Adipocyte (in vitro differentiated cells): ENCODE measurements around the gene KDM6A.
"Not testable (repeated sequence)": the region's sequence is repeated elsewhere in the genome, so short reads cannot be mapped to it uniquely, and the experiment has no call there.

Source experiments
- DNase-seq: peaks from one replicate; pipeline ENCODE4 v3.0.0-alpha.2; 2015; ENCODE audit warnings: low read depth
- H3K27me3 ChIP-seq: replicated peaks from 2 replicates; pipeline ENCODE4 v1.7.0; 2013; ENCODE audit warnings: mild to moderate bottlenecking, low read length, moderate library complexity; ENCODE audit not compliant: control insufficient read depth, insufficient read depth
- H3K36me3 ChIP-seq: 2 replicates; pipeline ENCODE4 v1.7.0; 2013; ENCODE audit warnings: low read length, mild to moderate bottlenecking, moderate library complexity; ENCODE audit not compliant: control insufficient read depth, insufficient read depth, severe bottlenecking
- H3K4me1 ChIP-seq: 2 replicates; pipeline ENCODE4 v1.7.0; 2013; ENCODE audit warnings: mild to moderate bottlenecking, low read length, moderate library complexity; ENCODE audit not compliant: control insufficient read depth, insufficient read depth
- H3K4me3 ChIP-seq: 2 replicates; pipeline ENCODE4 v1.7.0; 2013; ENCODE audit warnings: mild to moderate bottlenecking, low read length, moderate library complexity
- H3K9ac ChIP-seq: 2 replicates; pipeline ENCODE4 v1.7.0; 2013; ENCODE audit warnings: mild to moderate bottlenecking, low read length, moderate library complexity
- H3K9me3 ChIP-seq: 2 replicates; pipeline ENCODE4 v1.7.0; 2013; ENCODE audit warnings: mild to moderate bottlenecking, low read length, moderate library complexity; ENCODE audit not compliant: control insufficient read depth

The KDM6A gene

DNA sequence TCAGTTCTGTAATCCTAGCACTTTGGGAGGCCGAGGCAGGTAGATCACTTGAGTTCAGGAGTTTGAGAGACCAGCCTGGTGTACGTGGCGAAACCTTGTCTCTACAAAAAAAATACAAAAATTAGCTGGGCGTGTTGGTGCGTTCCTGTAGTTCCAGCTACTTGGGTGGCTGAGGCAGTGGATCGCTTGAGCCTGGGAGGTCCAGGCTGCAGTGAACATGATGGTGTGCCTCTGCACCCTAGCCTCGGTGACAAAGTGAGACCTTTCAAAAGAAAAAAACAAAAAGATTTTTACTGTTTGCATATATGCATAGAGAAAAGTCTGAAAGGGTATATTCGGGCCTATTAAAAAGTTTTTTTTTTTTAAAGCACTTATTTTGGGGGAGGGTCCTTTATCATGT, 76.1 kb downstream of the KDM6A start:
- no peaks in the 10 kb centered on the region for H3K27me3 ChIP-seq
- H3K4me3 ChIP-seq: no peak overlapping the region
- peaks cover 19% of the 10 kb centered on the region for H3K9me3 ChIP-seq
- no peak for DNase-seq
- peaks cover 12% of the 10 kb centered on the region for H3K4me1 ChIP-seq
- H3K9ac ChIP-seq: no peak overlapping the region
- H3K36me3 ChIP-seq: no peaks in the 10 kb centered on the region

GRCh38 chrX:44950471-44951366, 77.7 kb downstream of the KDM6A start:
- H3K27me3 ChIP-seq, H3K9me3 ChIP-seq, H3K36me3 ChIP-seq, H3K4me3 ChIP-seq, H3K9ac ChIP-seq: not testable (repeated sequence)
- peaks cover 22% of the 10 kb centered on the region for H3K4me1 ChIP-seq
- peak; percentile 8 for DNase-seq

GRCh38 chrX:44951572-44952067, 78.6 kb downstream of the KDM6A start:
- Histone ChIP-seq H3K36me3 (no peaks in the 10 kb centered on the region), H3K4me1 (peaks cover 22% of the 10 kb centered on the region), H3K27me3 (no peaks in the 10 kb centered on the region), H3K9ac (peak overlapping the region; percentile 41), H3K9me3 (peaks cover 4% of the 10 kb centered on the region), H3K4me3 (peak overlapping the region; percentile 62)
- DNase-seq: peak; percentile 42

DNA sequence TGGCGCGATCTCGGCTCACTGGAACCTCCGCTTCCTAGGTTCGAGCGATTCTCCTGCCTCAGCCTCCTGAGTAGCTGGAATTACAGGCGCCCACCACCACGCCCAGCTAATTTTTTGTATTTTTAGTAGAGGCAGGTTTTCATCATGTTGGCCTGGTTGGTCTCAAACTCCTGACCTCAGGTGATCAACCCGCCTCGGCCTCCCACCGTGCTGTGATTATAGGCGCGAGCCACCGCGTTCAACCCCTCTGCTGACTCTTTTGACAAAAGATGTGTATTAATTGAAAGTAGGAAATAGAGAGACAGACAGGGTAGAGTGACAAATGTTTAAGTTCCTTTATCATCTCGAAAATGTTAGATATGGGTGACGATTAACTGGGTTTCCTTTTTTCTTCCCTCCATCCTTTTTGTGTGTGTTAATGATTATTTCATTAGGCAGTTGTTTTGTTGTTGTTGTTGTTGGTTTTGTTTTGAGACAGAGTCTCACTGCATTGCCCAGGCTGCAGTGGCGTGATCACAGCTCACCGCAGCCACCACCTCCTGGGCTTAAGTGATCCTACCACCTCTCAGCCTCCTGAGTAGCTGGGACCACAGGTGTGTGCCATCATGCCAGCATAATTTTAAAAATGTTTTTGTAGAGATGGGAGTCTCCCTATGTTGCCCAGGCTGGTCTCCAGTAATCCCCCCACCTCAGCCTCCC, 79.5 kb downstream of the KDM6A start:
- Histone ChIP-seq H3K27me3 (no peaks in the 10 kb centered on the region), H3K36me3 (no peaks in the 10 kb centered on the region), H3K9ac (no peak overlapping the region), H3K4me1 (peaks cover 22% of the 10 kb centered on the region), H3K4me3 (no peak overlapping the region), H3K9me3 (no peaks in the 10 kb centered on the region)
- no peak for DNase-seq

GRCh38 chrX:44953734-44954502, 80.9 kb downstream of the KDM6A start:
- DNase-seq: no peak
- Histone ChIP-seq H3K36me3 (no peaks in the 10 kb centered on the region), H3K9ac (no peak overlapping the region), H3K4me1 (peaks cover 22% of the 10 kb centered on the region), H3K4me3 (no peak overlapping the region), H3K27me3 (no peaks in the 10 kb centered on the region), H3K9me3 (no peaks in the 10 kb centered on the region)

DNA sequence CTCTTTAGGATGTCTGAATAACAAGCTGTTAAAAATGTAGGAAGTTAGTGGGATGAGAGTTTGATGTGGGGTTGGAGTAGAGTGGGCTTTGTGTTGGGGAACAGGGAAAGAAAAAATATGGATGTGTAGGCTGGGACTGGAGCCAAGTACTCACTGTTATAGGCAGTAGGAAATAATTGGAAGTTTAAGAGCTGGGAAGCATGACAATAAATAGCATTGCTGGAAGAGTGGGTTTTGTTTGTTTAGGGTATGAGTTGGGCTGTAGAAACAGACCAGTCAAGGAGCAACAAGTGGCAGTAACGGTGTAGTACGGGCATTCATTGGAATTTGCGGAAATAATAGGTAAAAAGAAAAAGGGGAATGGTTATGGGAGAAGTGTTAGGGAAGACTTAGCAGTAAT, 81.6 kb downstream of the KDM6A start:
- Histone ChIP-seq H3K4me1 (peaks cover 22% of the 10 kb centered on the region), H3K36me3 (no peaks in the 10 kb centered on the region), H3K27me3 (no peaks in the 10 kb centered on the region), H3K9me3 (no peaks in the 10 kb centered on the region), H3K9ac (no peak overlapping the region), H3K4me3 (no peak overlapping the region)
- DNase-seq: no peak

- Histone ChIP-seq H3K27me3 (no peaks in the 10 kb centered on the region), H3K9me3 (no peaks in the 10 kb centered on the region), H3K9ac (no peak overlapping the region), H3K4me3 (no peak overlapping the region), H3K4me1 (peaks cover 13% of the 10 kb centered on the region), H3K36me3 (no peaks in the 10 kb centered on the region)
- DNase-seq: no peak
These were observed 84.9 kb downstream of the KDM6A start for GRCh38 chrX:44957848-44958247.

GRCh38 chrX:44958480-44958879, 85.5 kb downstream of the KDM6A start:
- Histone ChIP-seq H3K9me3 (no peaks in the 10 kb centered on the region), H3K4me1 (peaks cover 13% of the 10 kb centered on the region), H3K9ac (no peak overlapping the region), H3K27me3 (no peaks in the 10 kb centered on the region), H3K36me3 (no peaks in the 10 kb centered on the region), H3K4me3 (no peak overlapping the region)
- no peak for DNase-seq

- no peaks in the 10 kb centered on the region for H3K9me3 ChIP-seq
- no peak overlapping the region for H3K9ac ChIP-seq
- no peaks in the 10 kb centered on the region for H3K27me3 ChIP-seq
- DNase-seq: no peak
- H3K36me3 ChIP-seq: peaks cover 7% of the 10 kb centered on the region
- no peak overlapping the region for H3K4me3 ChIP-seq
- no peaks in the 10 kb centered on the region for H3K4me1 ChIP-seq
These were observed 89.0 kb downstream of the KDM6A start for GRCh38 chrX:44961817-44962607.

DNA sequence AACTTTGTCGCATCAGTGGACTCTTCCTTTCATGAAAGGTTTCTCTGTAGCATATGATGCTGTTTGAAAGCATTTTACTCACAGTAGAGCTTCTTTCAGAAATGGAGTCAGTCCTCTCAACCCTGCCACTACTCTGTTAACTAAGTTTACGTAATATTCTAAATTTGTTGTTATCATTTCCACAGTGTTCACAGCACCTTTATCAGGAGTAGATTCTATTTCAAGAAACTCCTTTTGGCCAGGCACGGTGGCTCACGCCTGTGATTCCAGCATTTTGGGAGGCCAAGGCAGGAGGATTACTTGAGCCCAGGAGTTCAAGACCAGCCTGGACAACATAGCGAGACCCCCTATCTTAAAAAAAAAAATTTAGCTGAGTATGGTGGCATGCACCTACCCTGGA, 90.0 kb downstream of the KDM6A start:
- no peaks in the 10 kb centered on the region for H3K9me3 ChIP-seq
- H3K4me3 ChIP-seq: no peak overlapping the region
- peaks cover 7% of the 10 kb centered on the region for H3K36me3 ChIP-seq
- H3K27me3 ChIP-seq: no peaks in the 10 kb centered on the region
- DNase-seq: no peak
- no peak overlapping the region for H3K9ac ChIP-seq
- H3K4me1 ChIP-seq: no peaks in the 10 kb centered on the region
